Neuronal stem cell (in vitro differentiated cells): ENCODE measurements around the gene PLK3.
A peak's percentile ranks its signal among the peaks of the same experiment; 100 is the strongest.

ENCODE experiments used
- DNase-seq: peaks from one replicate; pipeline ENCODE4 v3.0.0-alpha.2; 2013; ENCODE audit warnings: low spot score
- H2AFZ ChIP-seq: one replicate; pipeline ENCODE4 v1.6.1; 2013; ENCODE audit warnings: mild to moderate bottlenecking, low read length, inconsistent platforms
- H2AK5ac ChIP-seq: 2 replicates; pipeline ENCODE4 v1.6.1; 2013; ENCODE audit warnings: low read depth, mild to moderate bottlenecking, inconsistent platforms, low read length, moderate library complexity, mixed read lengths
- H2BK120ac ChIP-seq: 2 replicates; pipeline ENCODE4 v1.6.1; 2013; ENCODE audit warnings: low read depth, mild to moderate bottlenecking, inconsistent platforms, low read length, moderate library complexity, mixed read lengths
- H2BK12ac ChIP-seq: one replicate; pipeline ENCODE4 v1.6.1; 2013; ENCODE audit warnings: low read length, inconsistent platforms
- H2BK15ac ChIP-seq: 2 replicates; pipeline ENCODE4 v1.6.1; 2013; ENCODE audit warnings: mild to moderate bottlenecking, low read length, inconsistent platforms, mixed read lengths
- H2BK5ac ChIP-seq: one replicate; pipeline ENCODE4 v1.6.1; 2013; ENCODE audit warnings: inconsistent platforms, mild to moderate bottlenecking, low read length, moderate library complexity
- H3K14ac ChIP-seq: one replicate; pipeline ENCODE4 v1.6.1; 2013; ENCODE audit warnings: low read length, inconsistent platforms
- H3K18ac ChIP-seq: 2 replicates; pipeline ENCODE4 v1.6.1; 2013; ENCODE audit warnings: low read length, inconsistent platforms
- H3K23ac ChIP-seq: 2 replicates; pipeline ENCODE4 v1.6.1; 2013; ENCODE audit warnings: low read depth, mild to moderate bottlenecking, mixed read lengths, low read length, inconsistent platforms; ENCODE audit not compliant: poor library complexity
- H3K27ac ChIP-seq: replicated peaks from 3 replicates; pipeline ENCODE4 v1.5.1; 2013; ENCODE audit warnings: low read length, inconsistent platforms
- H3K27me3 ChIP-seq, 3 experiments: 2 replicates each; pipeline ENCODE4 v1.6.1; 2013; ENCODE audit warnings: low read length in 3 of 3, mild to moderate bottlenecking in 2 of 3, inconsistent platforms in 1 of 3, low read depth in 1 of 3, mixed read lengths in 1 of 3, moderate library complexity in 1 of 3; ENCODE audit not compliant: control insufficient read depth in 3 of 3, insufficient read depth in 3 of 3
- H3K36me3 ChIP-seq, 2 donors: replicated peaks in 1 of 2; 2 replicates each; pipeline ENCODE4 v1.6.1; 2013; ENCODE audit warnings: low read length in 2 of 2; ENCODE audit not compliant: control insufficient read depth in 2 of 2, insufficient read depth in 2 of 2
- H3K4ac ChIP-seq: 2 replicates; pipeline ENCODE4 v1.6.1; 2013; ENCODE audit warnings: inconsistent platforms, mild to moderate bottlenecking, low read length, moderate library complexity
- H3K4me1 ChIP-seq, 2 donors: 1 replicate in 1 of 2; 2 replicates in 1 of 2; pipeline ENCODE4 v1.6.1; 2013; ENCODE audit warnings: low read length in 2 of 2, low read depth in 1 of 2; ENCODE audit not compliant: control insufficient read depth in 2 of 2, insufficient read depth in 1 of 2
- H3K4me2 ChIP-seq: one replicate; pipeline ENCODE4 v1.6.1; 2013; ENCODE audit warnings: mild to moderate bottlenecking, low read length, inconsistent platforms; ENCODE audit not compliant: insufficient read depth, poor library complexity, severe bottlenecking
- H3K4me3 ChIP-seq, 2 donors: 2 replicates each; pipeline ENCODE4 v1.5.1; 2013; ENCODE audit warnings: low read length in 2 of 2, mild to moderate bottlenecking in 2 of 2, inconsistent platforms in 1 of 2, moderate library complexity in 1 of 2
- H3K79me1 ChIP-seq: one replicate; pipeline ENCODE4 v1.6.1; 2013; ENCODE audit warnings: low read depth, mild to moderate bottlenecking, inconsistent platforms, low read length, moderate library complexity
- H3K9ac ChIP-seq: one replicate; pipeline ENCODE4 v1.6.1; 2013; ENCODE audit warnings: mild to moderate bottlenecking, low read depth, low read length, inconsistent platforms; ENCODE audit not compliant: poor library complexity
- H3K9me3 ChIP-seq, 2 donors: replicated peaks in 1 of 2; 2 replicates each; pipeline versions ENCODE3 to v1.6.1; 2013; ENCODE audit warnings: low read length in 2 of 2, mild to moderate bottlenecking in 2 of 2, inconsistent platforms in 1 of 2, low read depth in 1 of 2, mixed read lengths in 1 of 2, moderate library complexity in 1 of 2; ENCODE audit not compliant: control insufficient read depth in 2 of 2, insufficient read depth in 1 of 2
- H4K8ac ChIP-seq: one replicate; pipeline ENCODE4 v1.6.1; 2013; ENCODE audit warnings: low read depth, mild to moderate bottlenecking, inconsistent platforms, low read length, moderate library complexity
- H4K91ac ChIP-seq: one replicate; pipeline ENCODE4 v1.6.1; 2013; ENCODE audit warnings: low read length, low read depth, mild to moderate bottlenecking, inconsistent platforms; ENCODE audit not compliant: poor library complexity
- WGBS, 2 donors: extraction: QIAGEN DNeasy Blood & Tissue Kit; methylation state at CpG; one replicate each; pipeline ENCODE4 v1.1.7; 2013; ENCODE audit warnings: missing lambda C conversion rate in 2 of 2, mixed read lengths in 1 of 2; ENCODE audit not compliant: insufficient read length in 2 of 2, insufficient replicate concordance in 1 of 2; ENCODE audit errors: extremely low coverage in 2 of 2; 5-methylcytosine and 5-hydroxymethylcytosine counted together

Gene PLK3

GRCh38 chr1:44807364-44808062 lies 7.3 kb downstream of the PLK3 start:
- H3K4me2 ChIP-seq = peak overlapping the region; percentile 64
- H4K8ac ChIP-seq = no peak overlapping the region
- H3K27ac ChIP-seq = peak overlapping the region; percentile 93
- WGBS, 2 donors = no CpG with 5 or more reads among the region's 16 CpGs
- H3K4me1 ChIP-seq = peaks cover 35 to 51% of the 10 kb centered on the region in 2 donors
- H4K91ac ChIP-seq = peak overlapping the region; percentile 41
- no peak overlapping the region for H3K14ac ChIP-seq
- H3K9me3 ChIP-seq = no peaks in the 10 kb centered on the region
- no peaks in the 10 kb centered on the region for H3K27me3 ChIP-seq
- H2AK5ac ChIP-seq = peak overlapping the region; percentile 96
- peaks cover 22 to 41% of the 10 kb centered on the region in 2 donors for H3K36me3 ChIP-seq
- peak; percentile 90 for DNase-seq
- H2BK5ac ChIP-seq = peak overlapping the region; percentile 88
- peak overlapping the region; percentile 45 for H3K23ac ChIP-seq
- H2BK12ac ChIP-seq = peak overlapping the region; percentile 51
- peak overlapping the region in 1 of 2 donors; percentile 47 for H3K4me3 ChIP-seq
- peak overlapping the region; percentile 58 for H2BK120ac ChIP-seq
- H2AFZ ChIP-seq = peak overlapping the region; percentile 78
- peaks cover 2% of the 10 kb centered on the region for H3K79me1 ChIP-seq
- H3K4ac ChIP-seq = no peak overlapping the region
- no peak overlapping the region for H3K9ac ChIP-seq
- peak overlapping the region; percentile 26 for H2BK15ac ChIP-seq
- peak overlapping the region; percentile 98 for H3K18ac ChIP-seq

DNA sequence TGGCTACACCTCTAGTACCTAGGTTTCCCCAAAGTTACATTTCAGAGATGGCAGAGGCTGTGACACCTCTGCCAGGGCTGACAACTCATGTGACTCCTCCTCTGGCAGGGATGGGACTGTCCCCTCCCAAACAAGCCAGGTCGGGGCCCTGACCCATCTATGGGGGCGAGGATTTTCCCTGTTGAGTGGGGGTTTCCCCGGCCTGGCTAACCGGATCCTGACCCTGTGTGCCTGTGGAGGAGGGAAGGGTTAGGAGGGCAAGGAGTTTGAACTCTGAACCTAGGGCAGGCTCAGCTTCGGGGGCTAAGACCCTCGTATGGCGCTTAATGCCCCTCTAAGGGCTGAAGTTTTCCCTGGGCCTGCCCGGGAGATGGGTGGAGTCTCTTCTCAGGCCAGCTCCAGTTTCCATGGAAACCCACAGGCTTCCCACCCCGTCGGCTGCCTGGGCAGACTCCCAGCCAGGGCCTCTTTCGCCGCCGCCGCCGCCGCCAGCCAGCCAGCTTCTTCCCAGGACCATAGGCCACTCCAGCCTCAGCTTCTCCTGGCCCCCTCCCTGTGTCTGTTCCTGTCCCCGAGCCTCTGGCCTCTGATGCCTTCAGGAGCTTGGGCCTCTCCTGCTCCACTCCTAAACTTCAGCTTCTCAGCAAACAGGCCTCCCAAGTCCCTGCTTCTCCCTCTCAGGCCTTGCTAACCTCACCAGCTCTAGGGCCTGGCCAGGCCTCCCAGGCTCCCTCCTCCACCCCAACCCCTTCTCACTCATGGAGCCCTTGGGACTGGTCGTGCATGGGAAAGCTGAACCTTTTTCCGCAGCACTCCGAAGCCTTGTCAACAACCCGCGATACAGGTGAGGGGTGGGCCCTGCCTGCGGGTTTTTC lies 8.1 kb downstream of the PLK3 start, which contains the start of gene BTBD19:
BTBD19 (plus strand) TSS at position 461 of the 875 bp plus-strand sequence; CDS start at position 759, 298 bp downstream.
- Histone ChIP-seq H4K91ac (peak within 1 kb of the TSS; percentile 41), H3K4me1 (peaks cover 28 to 48% of the 10 kb centered on the region in 2 donors)

GRCh38 chr1:44808938-44809917 lies 9.1 kb downstream of the PLK3 start:
- Histone ChIP-seq H3K9ac (peak overlapping the region; percentile 75), H3K4me3 (peak overlapping the region in 1 of 2 donors; percentile 47), H3K18ac (peak overlapping the region; percentile 93), H3K79me1 (peaks cover 3% of the 10 kb centered on the region), H2BK15ac (peak overlapping the region; percentile 52), H3K9me3 (no peaks in the 10 kb centered on the region), H4K91ac (no peak overlapping the region), H2BK120ac (peak overlapping the region; percentile 4), H3K36me3 (peaks cover 11 to 25% of the 10 kb centered on the region in 2 donors), H2BK5ac (peak overlapping the region; percentile 88), H2AK5ac (peak overlapping the region; percentile 26), H2AFZ (peak overlapping the region; percentile 45), H4K8ac (no peak overlapping the region), H3K14ac (no peak overlapping the region), H3K27ac (peak overlapping the region; percentile 86), H3K23ac (no peak overlapping the region), H3K4ac (no peak overlapping the region), H3K4me1 (peaks cover 28 to 43% of the 10 kb centered on the region in 2 donors), H3K27me3 (peaks cover 0 to 4% (median 0%) of the 10 kb centered on the region in 3 experiments), H2BK12ac (peak overlapping the region; percentile 84), H3K4me2 (peak overlapping the region; percentile 64)
- WGBS, 2 donors = no CpG with 5 or more reads among the region's 6 CpGs
- no peak for DNase-seq

More for the DNA sequence above, 8.1 kb downstream of the PLK3 start, which contains the start of gene BTBD19:
- Histone ChIP-seq H3K79me1 (peaks cover 5% of the 10 kb centered on the region), H2BK12ac (peak within 1 kb of the TSS; percentile 84), H3K14ac (no peak within 1 kb of the TSS), H3K23ac (peak within 1 kb of the TSS; percentile 45), H3K27ac (peak within 1 kb of the TSS; percentile 93), H2AFZ (peak within 1 kb of the TSS; percentile 78), H3K4me2 (peak within 1 kb of the TSS; percentile 64), H3K36me3 (peaks cover 20 to 34% of the 10 kb centered on the region in 2 donors), H3K27me3 (peaks cover 0 to 4% (median 0%) of the 10 kb centered on the region in 3 experiments), H3K9ac (peak within 1 kb of the TSS; percentile 75), H4K8ac (no peak within 1 kb of the TSS), H3K4me3 (peak within 1 kb of the TSS in 1 of 2 donors; percentile 47), H3K18ac (peak within 1 kb of the TSS; percentile 98), H3K9me3 (no peaks in the 10 kb centered on the region), H2AK5ac (peak within 1 kb of the TSS; percentile 96), H3K4ac (peak within 1 kb of the TSS; percentile 97), H2BK120ac (peak within 1 kb of the TSS; percentile 58), H2BK5ac (peak within 1 kb of the TSS; percentile 88), H2BK15ac (peak within 1 kb of the TSS; percentile 52)
- no peak for DNase-seq
- WGBS, 2 donors = no CpG with 5 or more reads among the region's 23 CpGs
